Endothelial cell (in vitro differentiated cells): Measurements from ENCODE around the gene POM121L12. TPM values are rescaled to one million over a fixed set of nuclear protein-coding genes. Genes with fewer than 3 reads are reported as not detected.

ENCODE experiments used
- DNase-seq: peaks from one replicate; pipeline ENCODE4 v3.0.0; 2021; ENCODE audit warnings: low spot score
- H3K27ac Mint-ChIP-seq: one replicate; pipeline ENCODE4 v1.8.0; 2021; ENCODE audit warnings: mixed read lengths, inconsistent platforms; ENCODE audit not compliant: unreplicated experiment
- H3K27me3 Mint-ChIP-seq: one replicate; pipeline ENCODE4 v1.8.0; 2021; ENCODE audit warnings: mild to moderate bottlenecking, moderate library complexity, mixed read lengths, inconsistent platforms; ENCODE audit not compliant: unreplicated experiment
- H3K36me3 Mint-ChIP-seq: one replicate; pipeline ENCODE4 v1.8.0; 2021; ENCODE audit warnings: mild to moderate bottlenecking, low read depth, mixed read lengths, inconsistent platforms; ENCODE audit not compliant: unreplicated experiment
- H3K4me1 Mint-ChIP-seq: one replicate; pipeline ENCODE4 v1.8.0; 2021; ENCODE audit warnings: mild to moderate bottlenecking, mixed read lengths, inconsistent platforms; ENCODE audit not compliant: unreplicated experiment
- H3K4me3 Mint-ChIP-seq: one replicate; pipeline ENCODE4 v1.8.0; 2021; ENCODE audit warnings: mild to moderate bottlenecking, mixed read lengths, inconsistent platforms; ENCODE audit not compliant: unreplicated experiment
- H3K9me3 Mint-ChIP-seq: one replicate; pipeline ENCODE4 v1.8.0; 2021; ENCODE audit warnings: mixed read lengths, inconsistent platforms; ENCODE audit not compliant: unreplicated experiment
- total RNA-seq: library from RNA; stranded (reverse); fragmentation: NEBNext Ultra II Directional; extraction: Animal tissue kit (Norgen Biotek cat#: 25700); gene quantifications from one replicate; pipeline ENCODE4 v1.2.1, GENCODE V29; 2021; ENCODE audit not compliant: unreplicated experiment
- TF ChIP-seq, protein P1 (sequence below): fragments of 200-600 bp; sonication (generic); IDR thresholded peaks from one replicate; pipeline ENCODE4 v1.5.0; 2021; ENCODE audit warnings: antibody characterized with exemption; ENCODE audit not compliant: unreplicated experiment

POM121L12 gene
- total RNA-seq, 1 donor from 2014 or later, result not detected

DNA sequence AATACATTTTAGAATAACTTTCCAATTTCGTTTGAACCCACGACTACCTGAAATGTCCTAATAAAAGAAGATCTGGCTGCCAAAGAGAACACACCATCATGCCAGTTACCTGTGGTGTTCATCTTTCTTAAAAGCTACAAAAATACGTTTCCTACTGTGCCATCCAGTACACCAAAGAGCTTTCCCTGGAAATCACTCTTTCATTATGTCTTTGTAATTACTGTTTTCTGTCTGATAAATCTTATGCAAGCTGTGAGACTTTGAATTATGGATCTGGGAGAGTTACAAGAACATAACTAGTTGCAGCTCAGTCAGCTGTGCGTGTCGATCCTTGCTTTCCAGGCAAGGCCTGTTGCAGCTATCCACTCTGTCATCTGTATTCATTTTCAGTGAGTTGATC lies 12.5 kb upstream of the POM121L12 start:
- Mint-ChIP-seq H3K27ac (no peak overlapping the region), H3K4me1 (no peaks in the 10 kb centered on the region), H3K4me3 (no peak overlapping the region), H3K27me3 (no peaks in the 10 kb centered on the region), H3K36me3 (no peaks in the 10 kb centered on the region), H3K9me3 (no peaks in the 10 kb centered on the region)
- no peak for DNase-seq
- TF ChIP-seq, protein P1, sequence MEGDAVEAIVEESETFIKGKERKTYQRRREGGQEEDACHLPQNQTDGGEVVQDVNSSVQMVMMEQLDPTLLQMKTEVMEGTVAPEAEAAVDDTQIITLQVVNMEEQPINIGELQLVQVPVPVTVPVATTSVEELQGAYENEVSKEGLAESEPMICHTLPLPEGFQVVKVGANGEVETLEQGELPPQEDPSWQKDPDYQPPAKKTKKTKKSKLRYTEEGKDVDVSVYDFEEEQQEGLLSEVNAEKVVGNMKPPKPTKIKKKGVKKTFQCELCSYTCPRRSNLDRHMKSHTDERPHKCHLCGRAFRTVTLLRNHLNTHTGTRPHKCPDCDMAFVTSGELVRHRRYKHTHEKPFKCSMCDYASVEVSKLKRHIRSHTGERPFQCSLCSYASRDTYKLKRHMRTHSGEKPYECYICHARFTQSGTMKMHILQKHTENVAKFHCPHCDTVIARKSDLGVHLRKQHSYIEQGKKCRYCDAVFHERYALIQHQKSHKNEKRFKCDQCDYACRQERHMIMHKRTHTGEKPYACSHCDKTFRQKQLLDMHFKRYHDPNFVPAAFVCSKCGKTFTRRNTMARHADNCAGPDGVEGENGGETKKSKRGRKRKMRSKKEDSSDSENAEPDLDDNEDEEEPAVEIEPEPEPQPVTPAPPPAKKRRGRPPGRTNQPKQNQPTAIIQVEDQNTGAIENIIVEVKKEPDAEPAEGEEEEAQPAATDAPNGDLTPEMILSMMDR, result no peak

DNA sequence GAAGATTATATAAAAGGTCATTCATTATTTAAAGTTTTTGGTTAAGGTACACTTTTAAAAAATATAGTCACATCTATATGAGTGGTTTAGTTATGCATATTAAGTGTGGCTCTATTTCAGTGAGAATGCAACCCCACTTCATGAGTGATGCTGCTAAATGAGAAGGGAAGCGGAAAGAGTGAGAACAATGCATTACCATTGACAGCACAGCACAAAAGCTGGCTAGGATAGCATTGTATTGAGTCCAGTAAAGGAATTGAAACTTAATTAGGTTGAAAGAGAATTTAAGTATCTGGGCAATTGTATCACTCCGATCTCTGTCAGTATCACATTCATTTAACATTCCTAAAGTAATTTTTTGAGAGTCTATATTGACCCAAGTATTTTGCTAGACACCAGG lies 13.2 kb downstream of the POM121L12 start:
- Mint-ChIP-seq H3K27ac (no peak overlapping the region), H3K4me1 (no peaks in the 10 kb centered on the region), H3K36me3 (no peaks in the 10 kb centered on the region), H3K27me3 (no peaks in the 10 kb centered on the region), H3K9me3 (no peaks in the 10 kb centered on the region), H3K4me3 (no peak overlapping the region)
- TF ChIP-seq, protein P1, result no peak
- DNase-seq, result no peak

DNA sequence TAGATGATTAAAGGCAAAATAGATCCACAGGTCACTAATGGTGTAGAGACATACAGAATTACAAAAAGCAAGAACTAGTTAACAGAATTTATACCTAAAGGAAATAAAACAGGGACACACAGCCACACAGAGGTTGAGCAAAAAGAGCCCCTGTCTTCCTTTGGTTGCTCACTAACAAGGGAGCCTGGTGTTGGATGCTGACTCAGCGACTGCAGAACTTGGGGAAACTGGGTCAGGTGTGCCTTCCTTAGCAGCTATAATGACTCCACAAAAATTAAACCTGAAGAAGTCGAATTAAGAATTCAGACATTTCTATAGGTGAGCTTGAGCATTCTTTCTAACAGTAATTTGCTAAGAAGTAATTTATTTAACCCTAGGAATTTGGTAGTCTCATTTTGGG lies 15.0 kb downstream of the POM121L12 start:
- Mint-ChIP-seq H3K9me3 (no peaks in the 10 kb centered on the region), H3K4me3 (no peak overlapping the region), H3K36me3 (no peaks in the 10 kb centered on the region), H3K4me1 (no peaks in the 10 kb centered on the region), H3K27ac (no peak overlapping the region), H3K27me3 (no peaks in the 10 kb centered on the region)
- no peak for DNase-seq
- TF ChIP-seq, protein P1, result no peak

- H3K4me1 Mint-ChIP-seq, result no peaks in the 10 kb centered on the region
- no peaks in the 10 kb centered on the region for H3K36me3 Mint-ChIP-seq
- TF ChIP-seq, protein P1, result no peak
- H3K27me3 Mint-ChIP-seq, result peaks cover 1% of the 10 kb centered on the region
- DNase-seq, result no peak
- H3K4me3 Mint-ChIP-seq, result no peak overlapping the region
- H3K9me3 Mint-ChIP-seq, result no peaks in the 10 kb centered on the region
- H3K27ac Mint-ChIP-seq, result no peak overlapping the region
These were observed 24.2 kb downstream of the POM121L12 start for GRCh38 chr7:53059591-53059990.

- Mint-ChIP-seq H3K27ac (no peak overlapping the region), H3K9me3 (no peaks in the 10 kb centered on the region), H3K27me3 (peaks cover 1% of the 10 kb centered on the region), H3K4me1 (no peaks in the 10 kb centered on the region), H3K4me3 (no peak overlapping the region), H3K36me3 (no peaks in the 10 kb centered on the region)
- DNase-seq, result no peak
- TF ChIP-seq, protein P1, result no peak
These were observed 24.6 kb downstream of the POM121L12 start for GRCh38 chr7:53060066-53060465.
